ENCODE data around the gene TM9SF4.
A peak's percentile ranks its signal among the peaks of the same experiment; 100 is the strongest.

Gene TM9SF4

GRCh38 chr20:32130965-32131364, 21.5 kb downstream of the TM9SF4 start:
- DNase-seq: no peak

DNA sequence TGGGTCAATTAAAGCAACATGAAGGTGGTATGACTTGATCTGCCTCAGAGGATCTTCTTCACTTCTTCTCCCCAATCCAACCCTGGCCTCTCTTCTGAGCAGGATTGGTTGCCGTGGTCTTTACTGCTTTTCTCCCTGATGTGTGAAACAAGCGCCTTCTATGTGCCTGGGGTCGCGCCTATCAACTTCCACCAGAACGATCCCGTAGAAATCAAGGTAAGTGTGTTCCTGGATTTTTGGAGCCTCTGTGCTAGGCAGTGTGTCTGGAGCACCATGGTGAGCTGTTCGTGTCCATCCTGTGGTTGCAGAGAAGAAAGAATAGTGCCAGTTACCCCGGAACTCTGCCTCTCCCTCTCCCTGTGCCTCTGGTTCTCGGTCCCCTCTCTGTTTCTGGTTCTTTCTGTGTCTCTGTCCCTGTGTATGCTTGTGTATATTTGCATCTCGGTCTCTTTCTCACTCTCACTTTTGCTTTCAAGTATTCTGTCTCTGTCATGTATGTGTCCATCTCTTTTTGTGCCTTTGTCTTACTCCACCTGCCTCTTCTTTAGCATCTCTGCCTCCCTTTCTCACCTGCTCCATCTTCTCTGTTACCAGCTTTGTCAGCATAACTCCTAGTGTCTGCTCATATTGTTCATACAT, 23.5 kb downstream of the TM9SF4 start:
- no peak for DNase-seq

DNA sequence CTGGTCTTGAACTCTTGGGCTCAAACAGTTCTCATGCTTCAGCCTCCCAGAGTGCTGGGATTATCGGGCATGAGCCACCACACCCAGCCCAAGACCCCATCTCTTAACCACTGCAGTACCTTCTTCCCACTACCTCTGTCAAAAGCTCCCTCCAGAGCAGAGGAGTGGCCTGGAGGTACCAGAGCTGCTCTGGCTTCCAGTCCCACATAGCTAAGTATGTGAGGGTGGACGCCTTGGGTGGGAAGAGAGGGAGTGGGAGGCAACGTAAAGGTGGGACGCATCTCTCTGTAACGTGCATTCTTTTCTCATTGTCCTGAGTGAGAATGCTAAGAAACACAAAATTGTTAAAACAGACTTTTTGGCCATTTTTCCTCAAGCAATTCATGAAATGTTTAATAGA, 24.5 kb downstream of the TM9SF4 start:
- DNase-seq: no peak

DNA sequence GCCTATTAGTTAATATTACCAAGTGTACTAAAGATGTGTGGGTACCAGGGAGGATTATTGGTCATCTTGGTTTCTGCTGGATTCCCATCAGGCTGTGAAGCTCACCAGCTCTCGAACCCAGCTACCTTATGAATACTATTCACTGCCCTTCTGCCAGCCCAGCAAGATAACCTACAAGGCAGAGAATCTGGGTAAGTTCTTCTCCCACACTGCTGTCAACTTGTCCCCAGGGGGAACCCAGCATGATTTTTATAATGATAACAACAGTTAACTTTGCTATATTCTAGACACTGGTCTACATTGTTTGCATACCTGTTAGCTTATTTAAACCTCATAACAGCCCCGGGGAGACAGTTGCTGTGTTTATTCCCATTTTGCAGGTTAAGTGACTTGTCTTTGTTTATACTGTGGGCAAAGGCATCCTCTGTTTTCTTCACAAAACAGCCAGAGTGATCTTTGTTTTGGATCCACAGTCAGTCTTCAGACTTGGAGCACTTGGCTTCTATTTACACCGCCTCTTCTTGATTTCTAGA, 26.5 kb downstream of the TM9SF4 start:
- no peak for DNase-seq

DNA sequence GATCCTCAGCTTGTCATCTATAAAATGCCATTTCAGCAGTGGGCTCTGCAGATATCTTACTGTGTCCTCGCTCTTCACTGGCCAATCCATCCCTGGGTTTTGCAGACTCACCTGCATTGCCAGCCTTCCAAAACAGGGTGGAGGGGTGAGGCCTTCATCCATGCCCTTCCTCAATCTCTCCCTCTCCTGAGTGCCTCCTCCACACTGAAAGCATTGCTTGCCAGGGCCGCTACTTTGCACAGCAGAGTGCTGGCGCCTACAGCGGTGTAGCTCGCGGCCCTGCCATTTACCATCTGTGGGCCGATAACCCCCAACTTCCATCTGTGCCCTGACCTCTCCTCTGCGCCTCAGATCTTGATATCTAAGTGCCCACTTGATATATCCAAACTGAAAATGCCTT, 29.4 kb downstream of the TM9SF4 start:
- DNase-seq: no peak

DNA sequence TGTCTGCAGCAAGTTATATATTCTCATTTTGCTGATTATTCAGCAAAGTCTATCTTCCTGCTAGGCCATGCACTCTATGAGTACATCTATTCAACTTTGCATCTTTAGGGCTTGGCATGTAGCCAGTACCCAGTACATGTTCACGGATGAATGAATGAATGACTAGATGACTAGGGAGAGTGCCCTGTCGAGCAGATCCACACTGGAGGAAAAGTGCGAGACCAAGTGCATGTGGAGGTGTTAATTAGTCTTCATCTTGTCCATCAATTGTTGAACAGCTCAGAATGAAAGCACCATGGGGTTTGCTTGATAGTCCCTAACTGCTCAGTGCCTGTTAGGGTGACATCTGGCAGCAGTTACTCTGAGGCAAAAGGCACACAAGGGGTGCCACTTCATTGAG, 30.4 kb downstream of the TM9SF4 start:
- DNase-seq: no peak

DNA sequence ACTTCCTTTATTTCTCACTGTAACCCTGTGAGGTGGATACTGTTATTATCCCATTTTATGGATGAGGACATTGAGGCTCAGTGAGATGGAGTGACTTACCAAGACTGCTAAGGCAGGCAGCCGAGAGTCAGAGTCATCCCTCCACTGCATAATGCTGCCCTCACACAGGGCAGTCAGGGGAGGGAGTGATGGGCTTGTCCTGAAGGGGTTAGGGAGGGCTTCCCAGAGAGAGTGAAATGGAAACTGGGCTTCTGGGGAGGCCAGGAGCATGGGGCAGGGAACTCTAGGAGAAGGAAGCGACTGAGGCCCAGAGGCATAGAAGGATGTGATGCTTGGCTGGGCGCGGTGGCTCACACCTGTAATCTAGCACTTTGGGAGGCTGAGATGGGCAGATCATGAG, 31.1 kb downstream of the TM9SF4 start:
- DNase-seq: no peak

GRCh38 chr20:32141465-32141980, 32.0 kb downstream of the TM9SF4 start:
- no peak for DNase-seq

- DNase-seq: no peak
Measured at GRCh38 chr20:32142088-32142487, 32.6 kb downstream of the TM9SF4 start.

- no peak for DNase-seq
Measured at GRCh38 chr20:32142991-32143390, 33.5 kb downstream of the TM9SF4 start.

DNA sequence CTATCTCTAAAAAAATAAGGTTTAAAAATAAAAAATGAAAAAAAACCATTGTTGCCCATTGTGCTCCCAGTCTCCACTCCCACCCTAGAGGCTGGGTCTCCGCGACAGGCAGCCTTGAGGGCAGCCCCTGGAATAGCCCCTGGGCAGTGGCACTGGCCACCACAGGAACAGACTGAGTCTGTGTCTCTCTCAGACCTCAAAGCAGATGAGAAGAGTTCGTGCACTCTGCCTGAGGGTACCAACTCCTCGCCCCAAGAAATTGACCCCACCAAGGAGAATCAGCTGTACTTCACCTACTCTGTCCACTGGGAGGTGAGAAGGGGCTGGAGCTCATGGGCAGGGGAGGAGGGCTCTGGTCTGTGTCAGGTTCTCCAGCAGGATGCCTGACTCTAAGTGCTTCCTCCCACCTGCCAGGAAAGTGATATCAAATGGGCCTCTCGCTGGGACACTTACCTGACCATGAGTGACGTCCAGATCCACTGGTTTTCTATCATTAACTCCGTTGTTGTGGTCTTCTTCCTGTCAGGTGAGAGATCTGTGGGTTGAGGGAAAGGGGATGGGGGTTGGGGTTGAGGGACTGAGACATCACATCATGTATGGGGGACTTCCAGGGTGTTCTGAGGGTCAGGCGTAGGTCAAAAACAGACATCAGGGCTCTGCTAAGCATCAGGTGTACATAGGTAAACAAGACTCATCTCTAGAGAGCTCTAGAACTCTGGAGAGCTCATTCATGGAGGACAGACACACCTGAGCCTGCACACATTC, 35.6 kb downstream of the TM9SF4 start:
- DNase-seq: no peak

DNA sequence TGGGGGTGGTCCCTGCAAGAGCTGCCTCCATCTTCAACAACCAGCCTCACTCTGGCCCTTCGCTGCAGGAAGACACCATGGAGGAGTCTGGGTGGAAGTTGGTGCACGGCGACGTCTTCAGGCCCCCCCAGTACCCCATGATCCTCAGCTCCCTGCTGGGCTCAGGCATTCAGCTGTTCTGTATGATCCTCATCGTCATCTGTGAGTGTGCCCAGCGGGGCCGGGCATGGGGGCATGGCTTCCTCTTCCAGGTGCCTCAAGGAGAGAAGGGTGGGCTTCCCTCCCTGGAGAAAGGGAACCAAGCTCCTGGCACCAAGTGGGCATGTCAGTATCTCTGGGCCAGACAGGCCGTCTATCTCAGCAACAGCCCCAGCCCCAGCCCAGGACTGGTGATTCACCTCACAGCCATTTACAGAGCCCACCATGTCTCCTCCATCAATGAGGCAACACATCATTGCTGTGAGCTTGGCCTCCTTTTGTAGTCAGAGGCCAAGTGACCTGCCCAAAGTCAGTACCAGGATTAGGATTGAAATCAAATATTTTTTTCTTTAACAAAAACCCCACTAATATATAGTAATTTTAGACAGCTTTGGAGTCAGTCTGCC, 40.2 kb downstream of the TM9SF4 start:
- no peak for DNase-seq

GRCh38 chr20:32150291-32150848, 40.9 kb downstream of the TM9SF4 start:
- no peak for DNase-seq

DNA sequence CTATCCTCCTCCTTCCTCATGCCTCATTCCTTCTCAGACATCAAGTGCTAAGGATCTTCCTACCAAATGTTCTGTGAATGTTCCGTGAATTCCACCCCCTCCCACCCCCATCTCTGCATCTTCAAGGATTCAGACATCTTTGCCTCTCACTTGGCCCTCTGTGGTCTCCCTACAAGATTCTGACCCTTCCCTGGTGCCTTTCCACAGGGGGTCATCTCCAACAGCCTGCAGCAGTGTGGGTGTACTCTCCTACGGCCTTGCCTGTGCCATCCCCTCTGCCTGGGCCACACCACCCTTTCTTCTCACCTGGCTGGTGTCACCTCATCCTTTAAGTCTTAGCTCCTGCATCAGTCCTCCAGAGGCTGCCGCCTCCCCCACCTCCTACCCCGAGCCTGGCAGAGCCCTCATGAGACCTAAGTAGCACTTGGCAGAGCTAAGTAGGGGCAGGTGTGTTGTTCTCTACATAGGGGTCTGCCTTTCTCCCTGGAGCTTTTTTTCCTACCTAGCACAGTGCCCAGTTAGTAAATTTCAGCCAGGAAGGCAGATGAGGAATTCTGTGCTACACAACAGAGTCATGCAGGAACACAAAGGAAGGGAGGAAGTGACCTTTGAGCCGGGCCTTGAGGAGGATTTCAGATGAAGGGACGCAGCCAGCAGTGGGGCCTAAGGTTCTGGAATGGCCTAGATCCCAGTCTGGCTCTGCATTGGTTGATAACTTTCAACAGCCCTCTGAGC, 43.1 kb downstream of the TM9SF4 start:
- no peak for DNase-seq

GRCh38 chr20:32153156-32153665, 43.7 kb downstream of the TM9SF4 start:
- DNase-seq: no peak

DNA sequence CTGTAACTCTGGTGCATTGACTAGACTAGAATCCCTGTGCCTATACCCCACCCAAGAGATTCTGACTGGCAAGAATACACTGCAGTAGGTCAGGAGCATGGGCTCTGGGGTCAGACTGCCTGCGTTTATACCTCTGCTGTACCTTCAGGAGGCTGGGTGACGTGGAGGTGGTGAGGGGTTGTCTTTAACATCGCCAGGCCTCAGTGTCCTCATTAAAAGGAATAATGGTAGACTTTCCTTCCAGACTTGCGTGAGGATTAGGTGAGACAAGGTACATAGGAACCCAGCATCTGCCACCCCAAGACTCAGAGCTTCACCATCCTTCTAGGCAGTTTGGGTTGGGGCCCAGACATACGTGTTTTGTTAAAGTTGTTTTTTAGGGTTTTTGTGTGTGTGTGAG, 44.3 kb downstream of the TM9SF4 start:
- no peak for DNase-seq

DNA sequence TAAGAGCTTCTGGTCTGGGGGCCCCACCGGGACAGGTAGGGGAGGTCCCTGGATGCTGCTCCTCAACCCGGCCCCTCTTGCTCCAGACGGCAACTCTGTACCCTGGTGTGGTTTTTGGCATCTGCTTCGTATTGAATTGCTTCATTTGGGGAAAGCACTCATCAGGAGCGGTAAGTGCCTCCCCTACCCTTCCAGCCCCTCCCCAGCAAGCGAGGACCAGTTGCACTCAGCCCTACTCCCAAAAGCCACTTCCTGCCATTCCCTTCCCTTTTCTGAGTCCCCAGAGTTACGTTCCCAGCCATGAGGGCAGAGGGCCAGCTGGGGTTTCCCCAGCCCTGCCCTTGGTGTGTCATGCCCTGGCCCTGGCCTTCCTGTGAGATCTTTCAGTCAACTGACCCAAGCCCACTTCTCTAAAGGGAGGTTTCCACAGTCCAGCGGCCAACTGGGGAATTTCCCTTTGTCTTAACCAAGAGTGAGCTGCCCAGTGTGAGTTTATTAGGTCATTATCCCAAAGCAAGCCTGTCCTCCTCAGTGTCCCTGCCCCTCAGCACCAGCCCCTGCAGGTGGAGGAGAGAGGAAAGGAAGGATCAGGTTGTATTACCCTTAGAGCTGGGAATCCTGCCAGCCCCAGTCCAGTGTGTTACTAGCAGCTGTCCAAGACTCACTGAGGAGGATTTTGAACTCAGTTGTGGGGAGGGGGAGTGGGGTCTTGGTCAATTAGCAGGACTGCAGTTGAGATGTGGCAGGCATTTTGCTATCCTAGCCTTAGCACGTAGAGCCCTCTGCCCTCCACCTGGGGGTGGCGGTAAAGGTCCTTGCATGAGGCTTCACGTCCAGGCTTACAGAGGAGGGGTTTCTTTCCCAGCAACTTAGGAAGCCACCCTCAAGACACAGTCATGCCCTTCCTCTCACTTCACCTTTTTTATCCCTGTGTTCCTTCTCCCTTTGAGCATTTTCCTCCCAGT, 45.8 kb downstream of the TM9SF4 start:
- peak; percentile 75 to 78 for DNase-seq

DNA sequence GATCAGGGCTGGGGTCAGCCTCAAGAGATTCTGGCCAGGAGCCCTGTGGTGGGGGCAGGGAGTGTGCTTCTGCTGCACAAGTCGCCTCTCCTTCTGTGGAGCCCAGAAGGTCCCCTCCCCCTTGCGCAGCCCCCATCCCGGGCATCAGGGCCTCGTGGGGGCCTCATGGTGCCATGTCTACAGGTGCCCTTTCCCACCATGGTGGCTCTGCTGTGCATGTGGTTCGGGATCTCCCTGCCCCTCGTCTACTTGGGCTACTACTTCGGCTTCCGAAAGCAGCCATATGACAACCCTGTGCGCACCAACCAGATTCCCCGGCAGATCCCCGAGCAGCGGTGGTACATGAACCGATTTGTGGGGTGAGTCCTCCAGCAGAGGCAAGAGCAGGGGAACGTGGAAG, 48.1 kb downstream of the TM9SF4 start:
- DNase-seq: no peak

- DNase-seq: no peak
Measured at GRCh38 chr20:32158351-32158750, 48.8 kb downstream of the TM9SF4 start.

GRCh38 chr20:32158943-32159660, 49.6 kb downstream of the TM9SF4 start:
- DNase-seq: no peak
